D341Med (cell line): Measurements from ENCODE around the gene UEVLD.

ENCODE experiments used
- DNase-seq: peaks from one replicate; pipeline ENCODE4 v3.0.0; 2012; ENCODE audit warnings: low spot score

Gene UEVLD

DNA sequence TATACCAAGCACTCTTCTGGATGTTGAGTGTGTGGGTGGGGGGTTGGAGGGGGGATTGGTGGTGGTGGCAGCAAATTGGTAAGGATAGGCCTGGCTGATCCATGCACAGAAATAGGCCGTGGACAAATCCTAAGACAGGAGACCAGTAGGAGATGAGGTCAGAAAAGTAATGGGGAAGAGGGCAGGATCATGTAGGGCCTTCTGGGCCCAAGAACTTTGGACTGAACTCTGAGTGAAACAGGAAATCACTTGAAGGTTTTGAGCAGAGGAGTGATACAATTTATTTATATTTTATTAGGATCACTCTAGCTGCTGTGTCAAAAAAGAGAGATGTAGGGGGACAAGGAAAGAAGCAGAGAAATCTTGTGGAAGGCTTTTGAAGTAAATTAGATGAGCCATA lies 90.5 kb downstream of the UEVLD start:
- no peak for DNase-seq

DNA sequence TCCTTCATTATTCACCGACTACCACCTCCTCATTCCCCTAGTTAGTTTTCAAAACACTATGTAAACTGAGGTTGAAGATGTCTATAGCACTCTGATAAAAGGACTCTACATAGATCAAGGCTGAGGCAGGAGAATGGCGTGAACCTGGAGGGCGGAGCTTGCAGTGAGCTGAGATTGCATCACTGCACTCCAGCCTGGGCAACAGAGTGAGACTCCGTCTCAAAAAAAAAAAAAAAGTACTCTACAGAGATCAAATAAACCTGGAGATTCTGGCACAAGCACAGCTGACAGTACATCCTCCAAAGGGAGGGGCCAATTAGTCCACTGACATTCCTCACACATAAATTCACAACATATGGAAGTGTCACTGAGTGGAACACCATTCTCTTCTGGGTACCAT lies 92.8 kb downstream of the UEVLD start:
- DNase-seq, result no peak

DNA sequence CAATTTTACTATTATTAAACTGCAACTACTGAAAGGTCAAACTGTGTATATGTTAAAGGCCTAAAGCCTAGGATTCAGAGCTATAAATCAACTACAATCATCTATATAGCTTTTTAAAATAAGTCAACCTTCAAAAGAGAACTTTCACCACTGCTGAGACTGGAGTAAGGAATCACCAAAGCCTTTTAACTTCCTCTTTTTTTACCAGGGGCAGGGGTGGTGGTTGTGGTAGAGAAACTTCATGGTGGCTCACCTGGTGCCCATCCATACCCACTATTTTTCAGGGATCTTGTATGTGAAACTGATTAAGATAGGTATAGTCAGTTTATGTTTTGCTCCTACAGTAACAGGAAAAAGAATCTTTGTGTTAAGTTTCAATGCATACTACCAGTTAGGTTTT lies 93.3 kb downstream of the UEVLD start:
- DNase-seq, result no peak

DNA sequence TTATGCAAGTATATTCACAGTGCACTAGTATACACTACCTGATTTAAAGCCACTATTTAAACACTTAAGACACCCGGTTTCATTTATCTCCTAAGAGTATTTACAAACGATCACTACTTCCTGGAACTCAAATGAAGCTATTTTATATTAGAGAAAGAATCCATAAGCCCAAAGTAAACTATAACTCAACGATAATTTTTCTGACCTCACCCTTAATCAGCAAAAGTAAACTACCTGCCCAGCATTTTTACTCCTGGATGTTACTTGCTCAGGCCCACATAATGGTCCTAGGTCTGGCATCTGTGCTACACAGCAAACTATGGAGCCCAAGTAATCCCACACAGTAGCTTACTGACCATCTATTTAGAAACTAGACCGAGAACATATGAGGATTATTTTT lies 95.2 kb downstream of the UEVLD start:
- DNase-seq, result no peak

DNA sequence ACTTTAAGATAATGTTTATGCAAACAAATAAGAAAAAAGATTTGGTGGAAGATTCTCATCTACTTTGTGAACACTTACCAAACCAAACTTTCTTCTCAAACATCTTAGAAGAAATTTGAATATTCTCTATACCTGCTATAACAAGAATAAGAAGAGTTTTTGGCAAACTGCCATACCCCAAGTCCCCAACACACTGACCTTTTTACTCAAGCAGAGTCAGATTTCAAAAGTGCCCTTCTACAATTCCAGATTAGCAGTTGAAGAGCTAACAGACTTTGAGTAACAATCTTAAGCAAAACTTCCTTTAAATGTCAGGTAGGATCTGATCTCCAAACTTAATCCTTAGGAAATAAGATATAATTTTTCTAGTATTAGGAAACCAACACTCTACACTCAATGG lies 95.6 kb downstream of the UEVLD start:
- DNase-seq, result no peak

DNA sequence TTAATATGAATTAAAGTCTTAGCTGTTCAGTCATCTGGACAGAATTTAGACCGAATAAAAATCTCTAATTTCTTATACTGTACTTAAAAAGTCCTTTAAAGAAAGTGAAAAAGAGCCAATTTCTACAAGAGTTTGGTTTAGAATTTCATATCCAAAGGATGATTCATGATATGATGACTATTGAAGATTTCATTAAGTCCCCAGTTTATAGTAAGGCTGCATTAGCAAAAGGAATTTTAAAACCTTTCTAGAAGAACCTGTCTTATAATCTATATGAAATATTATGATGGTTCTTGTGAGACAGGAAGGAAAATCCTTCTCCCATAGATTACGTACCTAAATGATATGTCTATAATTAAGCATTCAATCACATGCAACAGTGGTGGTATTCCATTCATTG lies 96.6 kb downstream of the UEVLD start:
- DNase-seq, result no peak

DNA sequence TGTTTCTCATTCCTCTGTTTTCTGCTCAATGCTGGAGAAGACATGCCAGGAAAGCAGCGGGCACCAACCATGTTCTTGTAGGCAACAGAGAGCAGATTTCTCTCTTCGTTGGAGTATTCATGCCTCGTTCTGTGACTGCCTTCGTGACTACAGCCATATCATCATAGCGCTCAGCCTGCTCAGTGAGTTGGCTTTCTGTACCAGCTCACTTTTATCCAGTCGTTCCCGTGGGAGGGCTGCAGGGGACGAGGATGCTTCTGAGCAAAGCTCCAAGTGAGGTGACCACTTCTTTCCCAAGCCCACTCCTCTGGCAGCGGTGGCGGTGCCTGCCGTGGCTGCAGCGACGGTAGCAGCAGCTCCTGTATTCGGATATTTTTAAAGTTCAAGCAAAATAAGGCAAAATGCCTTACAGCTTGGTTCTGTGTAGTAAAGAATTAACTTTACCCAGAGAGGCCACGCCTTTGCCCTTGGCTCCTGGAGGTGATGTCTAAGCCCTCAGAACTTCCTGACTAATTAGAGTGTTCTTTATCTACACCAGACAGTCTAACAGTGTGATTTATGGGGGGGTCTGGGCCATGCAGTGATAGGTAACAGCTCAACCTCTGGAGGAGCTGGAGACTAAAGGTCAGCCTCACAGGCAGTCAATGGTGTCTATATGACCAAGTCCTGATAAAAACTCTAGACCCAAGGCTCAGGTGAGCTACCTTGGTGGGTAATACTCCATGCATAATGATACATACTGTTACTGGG lies 97.6 kb downstream of the UEVLD start:
- no peak for DNase-seq

DNA sequence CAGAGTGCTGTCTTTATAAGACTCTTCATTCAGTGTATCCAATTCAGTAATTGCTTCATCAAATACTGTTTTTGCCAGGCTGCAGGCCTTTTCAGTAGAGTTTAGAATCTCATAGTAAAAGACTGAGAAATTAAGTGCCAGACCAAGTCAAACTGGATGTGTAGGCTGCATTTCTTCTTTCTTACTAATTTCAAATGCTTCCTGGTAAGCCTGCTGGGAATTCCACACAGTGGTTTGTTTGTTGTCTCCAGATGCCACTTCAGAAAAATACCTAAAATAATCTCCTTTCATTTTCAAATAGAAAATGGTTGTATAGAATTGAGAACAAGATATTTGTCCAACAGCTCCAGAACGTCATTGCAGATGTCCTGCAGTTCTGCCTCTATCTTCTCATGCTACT lies 98.2 kb downstream of the UEVLD start:
- DNase-seq, result no peak

DNA sequence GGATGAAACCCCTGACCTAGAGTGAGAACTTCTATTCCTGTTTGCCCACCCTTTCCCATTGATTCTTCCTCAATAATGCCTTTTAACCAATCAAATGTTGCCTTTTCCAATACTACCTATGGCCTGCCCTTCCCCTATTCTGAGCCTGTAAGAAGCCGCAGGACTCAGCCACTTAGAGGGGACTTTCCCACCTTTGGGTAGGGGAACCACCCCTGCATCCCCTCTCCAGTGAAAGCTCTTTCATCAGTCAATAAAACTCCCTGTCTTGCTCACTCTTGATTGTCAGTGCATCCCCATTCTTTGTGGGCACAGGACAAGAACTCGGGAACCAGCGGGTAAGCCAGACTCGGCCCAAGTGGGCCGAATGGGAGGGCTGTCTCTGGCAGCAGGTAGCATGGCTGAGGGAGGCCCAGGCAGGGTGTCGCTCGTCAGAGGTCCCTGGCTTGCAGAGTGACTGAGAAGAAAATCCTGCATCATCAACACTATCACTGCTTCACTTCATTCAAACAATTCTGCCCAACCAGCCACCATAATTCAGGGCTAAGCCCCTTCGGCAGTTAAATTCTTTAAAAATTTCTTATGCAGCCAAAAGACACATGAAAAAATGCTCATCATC lies 102.5 kb downstream of the UEVLD start:
- no peak for DNase-seq
